HG02870 (cell line): ENCODE data around the gene TLE3.

Experiments used
- ATAC-seq: cut with Tn5 transposase; IDR thresholded peaks from one replicate; pipeline ENCODE4 v1.9.1; 2021; ENCODE audit warnings: mild to moderate bottlenecking, moderate library complexity; ENCODE audit not compliant: unreplicated experiment

TLE3 gene

GRCh38 chr15:70084461-70084860 is 13.3 kb downstream of the TLE3 start:
- no peak for ATAC-seq

- no peak for ATAC-seq
These were observed 13.8 kb downstream of the TLE3 start for GRCh38 chr15:70083946-70084345.

GRCh38 chr15:70083418-70083817 is 14.3 kb downstream of the TLE3 start:
- no peak for ATAC-seq

- no peak for ATAC-seq
These were observed 15.3 kb downstream of the TLE3 start for GRCh38 chr15:70082281-70082900.

- ATAC-seq: no peak
These were observed 16.1 kb downstream of the TLE3 start for GRCh38 chr15:70081612-70082011.

GRCh38 chr15:70080347-70080746 is 17.4 kb downstream of the TLE3 start:
- ATAC-seq: no peak

- no peak for ATAC-seq
These were observed 17.8 kb downstream of the TLE3 start for GRCh38 chr15:70079888-70080287.

- ATAC-seq: no peak
These were observed 18.9 kb downstream of the TLE3 start for GRCh38 chr15:70078578-70079417.

GRCh38 chr15:70077188-70078147 is 20.2 kb downstream of the TLE3 start:
- no peak for ATAC-seq

- no peak for ATAC-seq
These were observed 23.3 kb downstream of the TLE3 start for GRCh38 chr15:70074380-70074779.

- no peak for ATAC-seq
These were observed 25.2 kb downstream of the TLE3 start for GRCh38 chr15:70072479-70072878.

GRCh38 chr15:70071799-70072198 is 25.9 kb downstream of the TLE3 start:
- no peak for ATAC-seq

GRCh38 chr15:70069716-70070115 is 28.0 kb downstream of the TLE3 start:
- ATAC-seq: no peak

GRCh38 chr15:70068783-70069565 is 28.7 kb downstream of the TLE3 start:
- ATAC-seq: no peak

- no peak for ATAC-seq
These were observed 30.0 kb downstream of the TLE3 start for GRCh38 chr15:70067681-70068080.

GRCh38 chr15:70067011-70067410 is 30.7 kb downstream of the TLE3 start:
- ATAC-seq: no peak

- ATAC-seq: no peak
These were observed 31.3 kb downstream of the TLE3 start for GRCh38 chr15:70066447-70066846.

- ATAC-seq: no peak
These were observed 31.7 kb downstream of the TLE3 start for GRCh38 chr15:70066004-70066403.

GRCh38 chr15:70065006-70065722 is 32.6 kb downstream of the TLE3 start:
- ATAC-seq: no peak

- no peak for ATAC-seq
These were observed 33.3 kb downstream of the TLE3 start for GRCh38 chr15:70064441-70064840.
